Activated naive CD4-positive, alpha-beta T cell (primary cell): ENCODE results near the gene FAM83F.
"Not testable (repeated sequence)": the region's sequence is repeated elsewhere in the genome, so short reads cannot be mapped to it uniquely, and the experiment has no call there.

Experiments used
- DNase-seq, 4 experiments: peaks; one replicate each; lab custom pipeline; 2025; lab: John Stamatoyannopoulos, UW

FAM83F gene

DNA sequence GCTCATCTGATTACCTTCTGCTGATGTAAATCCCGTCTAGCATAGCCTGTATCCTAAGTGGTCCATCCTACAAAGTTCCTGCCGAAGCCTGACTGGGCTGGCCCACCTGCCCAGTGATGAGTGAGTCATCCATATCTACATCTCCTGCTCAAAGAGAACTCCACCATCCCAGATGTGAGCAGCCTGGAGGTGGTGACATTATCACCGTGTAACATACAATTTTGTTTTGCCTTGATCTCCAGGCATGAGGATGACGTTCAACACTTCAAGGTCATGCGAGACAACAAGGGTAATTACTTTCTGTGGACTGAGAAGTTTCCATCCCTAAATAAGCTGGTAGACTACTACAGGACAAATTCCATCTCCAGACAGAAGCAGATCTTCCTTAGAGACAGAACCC, 29.0 kb upstream of the FAM83F start:
- DNase-seq: no peak

DNA sequence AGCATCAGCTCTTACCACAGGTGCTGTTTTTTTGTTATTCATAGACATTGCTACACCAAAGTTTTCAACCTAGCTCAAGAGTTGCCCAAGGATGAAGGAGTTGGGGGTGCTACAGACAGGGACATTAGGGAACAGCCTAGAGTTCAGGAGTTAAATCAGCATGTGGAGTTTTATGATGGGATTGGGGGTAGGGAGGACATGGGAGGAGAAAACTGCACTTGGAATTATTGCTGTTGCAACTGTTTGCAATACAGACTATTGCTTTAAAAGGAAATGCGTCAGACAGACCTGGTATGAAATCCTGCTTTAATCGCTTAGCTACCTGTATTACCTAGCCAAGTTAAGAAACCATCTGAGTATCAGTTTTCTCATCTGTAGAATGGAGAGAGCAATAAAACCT, 28.3 kb upstream of the FAM83F start:
- DNase-seq: no peak

DNA sequence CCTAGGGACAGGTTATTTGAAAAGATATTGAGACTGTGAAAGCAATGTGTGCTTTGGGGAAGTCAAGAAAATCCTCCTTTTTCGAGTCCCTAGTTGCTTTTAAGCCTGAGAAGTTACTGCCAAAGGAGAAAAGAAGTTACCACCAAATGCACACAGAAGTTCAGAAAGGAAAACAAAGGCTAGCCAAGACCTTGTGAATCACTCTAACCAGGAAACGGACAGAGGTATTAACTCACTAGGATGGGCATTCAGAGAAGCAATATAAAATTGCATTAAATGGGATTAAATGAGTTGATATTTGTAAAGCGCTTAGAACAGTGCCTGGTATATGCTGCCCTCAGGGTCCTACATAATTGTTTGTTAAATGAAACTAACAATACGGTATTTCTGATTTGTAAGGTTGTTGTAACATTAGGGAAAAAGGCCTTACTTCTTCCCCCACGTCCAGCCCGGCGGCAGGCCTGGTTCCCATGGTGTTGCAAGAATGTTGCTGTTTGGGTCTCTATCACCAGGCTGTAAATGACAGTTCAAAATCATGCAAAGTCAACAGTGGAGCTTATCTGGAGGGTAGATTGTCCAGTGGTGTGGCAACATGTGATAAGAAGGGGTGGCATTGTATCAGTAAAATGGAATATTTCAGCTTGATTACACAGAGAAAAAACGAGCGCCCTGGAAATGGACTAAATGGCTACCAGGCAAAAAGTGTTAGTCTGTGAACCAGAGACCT, 27.5 kb upstream of the FAM83F start:
- no peak for DNase-seq

DNA sequence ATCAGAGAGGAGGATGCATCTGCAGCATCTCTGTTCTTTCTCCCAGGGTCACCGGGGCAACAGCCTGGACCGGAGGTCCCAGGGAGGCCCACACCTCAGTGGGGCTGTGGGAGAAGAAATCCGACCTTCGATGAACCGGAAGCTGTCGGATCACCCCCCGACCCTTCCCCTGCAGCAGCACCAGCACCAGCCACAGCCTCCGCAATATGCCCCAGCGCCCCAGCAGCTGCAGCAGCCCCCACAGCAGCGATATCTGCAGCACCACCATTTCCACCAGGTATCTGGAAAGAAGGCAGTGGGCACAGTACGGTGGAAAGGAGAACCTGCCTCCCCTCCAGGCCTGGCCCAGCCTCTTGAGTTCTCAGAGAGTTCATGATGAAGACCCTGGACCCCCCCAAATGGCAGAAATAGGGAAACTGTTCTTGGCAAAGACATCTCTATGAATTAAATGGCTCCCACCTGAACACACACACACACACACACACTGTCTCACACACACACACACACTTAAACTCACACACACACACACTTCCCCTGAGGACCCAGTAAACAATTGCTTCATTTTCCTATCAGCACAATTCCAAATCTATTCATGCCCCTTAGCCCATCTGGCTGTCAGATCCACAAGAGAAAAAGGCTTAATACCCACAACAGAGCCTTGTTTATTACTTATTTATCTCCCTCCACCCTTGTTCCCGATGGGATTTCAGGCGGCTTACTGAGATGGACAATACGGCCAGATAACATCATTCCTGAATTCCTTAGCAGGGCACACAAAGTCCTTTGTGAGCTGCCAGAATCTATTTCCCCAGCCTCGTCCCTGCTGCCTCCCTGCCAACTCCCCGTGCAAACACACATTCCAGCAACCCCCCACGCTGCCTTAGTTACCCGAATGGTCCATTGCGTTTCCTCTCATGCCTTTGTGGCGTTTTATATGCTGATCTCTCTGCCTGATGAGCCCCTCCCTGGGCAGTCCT, 26.5 kb upstream of the FAM83F start:
- DNase-seq: no peak

DNA sequence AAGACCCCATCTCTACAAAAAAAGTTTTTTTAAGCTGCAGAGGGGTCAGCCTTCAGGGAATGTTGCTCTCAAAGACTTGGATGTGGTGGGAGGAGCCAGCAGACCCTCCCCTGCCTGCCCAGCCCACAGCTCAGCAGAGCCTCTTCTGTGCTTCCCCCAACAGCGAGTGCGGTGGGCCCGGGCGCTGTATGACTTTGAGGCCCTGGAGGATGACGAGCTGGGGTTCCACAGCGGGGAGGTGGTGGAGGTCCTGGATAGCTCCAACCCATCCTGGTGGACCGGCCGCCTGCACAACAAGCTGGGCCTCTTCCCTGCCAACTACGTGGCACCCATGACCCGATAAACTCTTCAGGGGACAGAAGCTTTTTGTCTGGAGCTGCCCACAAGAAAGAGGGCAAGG, 24.0 kb upstream of the FAM83F start:
- DNase-seq: no peak

DNA sequence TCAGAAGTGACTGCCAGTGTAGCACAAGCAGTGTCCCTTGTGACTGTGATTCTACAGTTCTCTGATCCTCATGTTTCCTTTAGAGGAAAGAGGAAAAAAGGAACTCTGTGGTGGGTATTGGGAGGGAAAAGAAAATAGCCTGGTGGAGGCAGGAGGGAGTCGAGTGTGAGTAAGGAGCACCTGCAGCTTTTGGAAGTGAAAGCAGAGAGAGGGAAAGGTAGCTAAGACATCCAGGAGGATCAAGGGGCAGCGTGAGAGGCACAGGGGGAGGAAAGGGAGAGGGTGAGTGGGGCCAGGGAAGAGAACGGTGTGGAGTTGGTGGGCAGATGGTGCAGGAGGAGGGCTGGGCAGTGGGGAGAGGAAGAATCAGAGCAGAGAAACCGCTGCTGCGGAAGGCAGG, 22.1 kb upstream of the FAM83F start:
- no peak for DNase-seq

DNA sequence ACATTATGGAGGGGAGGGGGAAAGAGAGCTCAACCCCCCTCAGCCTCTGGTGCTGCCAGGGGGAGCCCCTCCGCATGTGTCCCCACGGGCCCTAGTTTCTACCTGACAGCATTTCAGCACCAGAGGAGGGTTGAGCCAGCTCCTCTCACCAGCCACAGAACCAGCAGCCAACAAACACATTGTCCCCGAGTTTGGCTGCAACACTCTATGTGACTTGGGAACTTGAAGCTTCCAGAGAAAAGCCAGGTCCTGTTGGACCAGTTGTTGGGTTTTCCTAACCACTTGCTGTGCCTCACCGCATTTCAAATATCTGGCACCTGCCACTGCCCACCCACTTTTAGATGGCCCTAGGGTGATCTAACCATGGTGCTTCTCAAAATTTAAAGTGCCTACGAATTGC, 21.1 kb upstream of the FAM83F start:
- DNase-seq: no peak

DNA sequence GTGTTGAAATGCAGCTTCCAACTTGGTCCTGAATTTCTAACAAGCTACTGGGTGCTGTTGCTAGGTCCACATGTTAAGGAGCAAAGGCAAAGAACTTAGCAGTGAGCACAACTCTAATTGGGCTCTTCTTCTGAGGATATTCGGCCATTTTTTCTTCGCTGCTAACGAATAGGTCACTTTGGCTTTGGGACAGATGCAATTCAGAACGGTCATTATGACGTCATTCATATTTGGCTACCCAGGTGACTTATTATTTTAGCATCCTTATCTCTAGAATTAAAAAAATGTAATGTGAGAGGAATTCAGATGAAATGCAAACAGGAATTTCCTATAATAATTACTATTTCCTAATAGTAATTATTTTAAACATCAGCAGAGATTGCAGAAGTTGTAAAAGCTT, 20.7 kb upstream of the FAM83F start:
- no peak for DNase-seq

DNA sequence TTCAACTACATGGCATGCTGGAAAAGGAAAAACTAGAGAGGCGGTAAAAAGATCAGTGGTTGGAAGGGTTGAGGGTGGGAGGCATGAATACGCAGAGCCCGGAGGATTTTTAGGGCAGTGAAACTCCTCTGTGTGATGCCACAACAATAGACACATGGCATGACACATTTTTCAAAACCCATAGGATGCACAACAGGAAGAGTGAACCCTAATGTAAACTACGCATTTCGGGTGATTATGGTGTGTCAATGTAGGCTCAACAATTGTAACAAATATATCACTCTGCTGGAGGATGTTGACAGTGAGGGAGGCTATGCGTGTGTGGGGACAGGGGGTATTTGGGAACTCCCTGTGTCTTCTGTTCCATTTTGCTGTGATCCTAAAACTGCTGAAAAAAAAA, 15.7 kb upstream of the FAM83F start:
- DNase-seq: no peak

DNA sequence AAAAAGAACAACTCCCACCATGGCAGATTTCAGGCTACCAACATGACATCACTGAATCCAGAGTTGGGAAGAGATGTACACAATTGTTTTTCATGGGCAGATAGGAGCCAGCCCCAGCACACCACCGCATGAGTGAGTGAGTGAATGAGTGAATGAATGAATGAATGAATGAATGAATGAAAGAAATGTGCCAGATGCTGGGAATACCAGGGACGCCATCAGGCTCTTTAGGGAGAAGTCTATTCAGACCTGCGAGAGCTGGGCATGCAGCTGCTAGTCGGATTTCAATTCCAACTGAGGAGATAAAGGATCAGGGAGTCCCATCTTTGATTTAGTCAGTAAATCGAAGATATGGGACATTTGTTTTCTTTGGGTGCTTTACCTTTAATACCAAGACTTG, 15.3 kb upstream of the FAM83F start:
- no peak for DNase-seq

DNA sequence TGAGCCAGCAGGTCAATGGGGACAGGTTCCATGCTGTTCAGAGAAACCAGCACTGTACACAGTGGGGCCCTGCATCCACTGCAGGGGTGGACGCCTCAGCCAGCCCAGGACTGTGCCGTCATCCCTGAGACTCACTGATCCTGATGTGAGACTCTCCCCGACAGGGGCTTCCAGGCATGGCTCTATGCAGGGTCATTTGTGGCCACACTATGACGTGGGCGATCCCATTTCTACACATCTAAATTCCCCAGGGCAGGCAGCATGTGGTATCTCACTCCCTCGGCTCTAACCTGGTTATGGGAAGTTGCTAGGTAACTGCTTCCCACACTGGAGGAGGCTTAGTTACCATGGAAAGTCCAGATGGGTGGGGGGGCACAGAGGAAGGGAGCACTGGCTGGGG, 14.2 kb upstream of the FAM83F start:
- no peak for DNase-seq

DNA sequence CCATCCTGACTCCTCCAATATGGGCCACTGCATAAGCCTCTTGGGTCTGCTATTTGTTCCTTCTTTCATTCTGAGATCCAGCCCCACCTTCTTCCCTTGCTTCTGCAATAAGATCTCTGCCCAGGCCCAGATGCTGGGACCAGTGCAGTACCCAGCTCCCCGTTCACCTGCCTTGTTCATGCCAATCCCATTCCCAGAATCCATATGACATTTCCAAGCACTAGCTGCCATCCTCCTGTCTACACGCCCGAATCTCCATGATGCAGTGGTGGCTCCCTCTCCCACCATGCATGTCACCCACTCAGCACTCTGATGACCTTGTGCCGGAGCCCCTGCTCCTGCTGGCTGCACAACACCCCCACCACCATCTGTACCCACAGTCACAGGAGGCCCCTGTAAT, 11.4 kb upstream of the FAM83F start:
- no peak for DNase-seq

DNA sequence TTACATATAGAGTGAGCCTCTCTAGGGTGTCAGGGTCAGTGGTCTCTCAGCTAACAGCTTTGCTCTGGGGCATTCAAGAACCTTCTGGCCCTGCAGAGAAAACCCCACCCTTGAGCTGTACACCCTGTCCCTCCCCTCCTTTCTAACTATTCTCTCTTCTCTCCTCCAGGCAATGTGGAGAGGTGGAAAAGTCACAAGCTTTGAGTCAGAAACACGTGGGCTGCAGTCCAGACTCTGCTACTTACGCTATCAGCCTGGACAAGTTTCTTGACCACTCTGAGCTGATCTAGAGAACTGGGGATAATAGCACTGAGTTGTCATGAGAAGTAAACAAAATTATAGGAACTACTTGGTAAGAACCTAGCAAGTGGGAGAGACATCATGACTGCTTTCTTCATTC, 10.7 kb upstream of the FAM83F start:
- no peak for DNase-seq

DNA sequence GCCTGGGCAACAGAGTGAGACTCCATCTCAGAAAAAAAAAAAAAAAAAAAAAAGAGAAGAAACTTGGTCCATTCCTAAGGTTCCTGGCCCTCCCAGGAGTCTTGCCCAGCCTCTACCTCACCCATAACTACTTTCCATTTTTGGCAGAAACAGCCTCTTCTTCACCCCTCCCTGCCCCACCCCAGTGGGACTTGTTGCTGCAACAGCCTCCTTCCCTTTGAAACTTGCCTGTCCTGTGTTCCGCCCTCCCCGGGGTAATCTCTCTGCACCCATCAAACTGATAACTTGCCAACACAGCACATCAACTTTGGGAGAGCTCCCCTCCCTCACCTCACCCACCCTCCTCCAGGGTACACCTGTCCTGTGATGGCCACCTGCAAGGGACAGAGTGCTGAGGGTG, 10.0 kb upstream of the FAM83F start:
- no peak for DNase-seq

DNA sequence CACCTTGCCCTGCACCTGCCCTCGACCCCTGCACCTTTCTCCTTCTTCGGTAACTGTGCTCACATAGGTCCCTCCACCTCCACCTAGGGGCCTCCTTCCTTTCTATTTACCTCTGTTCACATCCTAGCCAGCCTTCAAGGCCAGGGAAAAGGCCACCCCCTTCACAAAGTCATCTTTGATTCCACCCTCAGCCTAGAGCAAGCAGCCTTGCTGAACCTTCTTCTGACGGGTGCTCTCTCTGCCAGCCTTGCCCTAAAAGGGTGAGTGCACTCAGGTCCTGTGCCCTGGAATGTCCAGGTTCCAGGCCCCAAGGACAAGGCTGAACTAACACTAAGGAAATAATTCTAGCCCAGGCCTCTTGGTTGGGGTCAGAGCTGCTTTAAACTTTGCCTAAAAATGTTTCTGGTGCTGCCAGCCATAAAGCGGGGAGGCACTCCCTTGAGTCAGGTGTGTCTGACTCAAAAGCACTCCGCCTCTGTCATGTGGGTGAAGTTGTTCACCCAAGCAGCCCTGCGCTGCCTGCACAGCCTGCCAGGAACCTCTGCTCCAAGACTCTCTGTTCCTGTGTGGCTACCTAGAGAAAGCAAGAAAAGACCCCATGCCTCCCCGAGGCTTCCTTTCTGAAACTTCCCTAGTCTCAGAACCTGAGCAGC, 9.2 kb upstream of the FAM83F start:
- DNase-seq: peak in 1 of 4 experiments; percentile 19

DNA sequence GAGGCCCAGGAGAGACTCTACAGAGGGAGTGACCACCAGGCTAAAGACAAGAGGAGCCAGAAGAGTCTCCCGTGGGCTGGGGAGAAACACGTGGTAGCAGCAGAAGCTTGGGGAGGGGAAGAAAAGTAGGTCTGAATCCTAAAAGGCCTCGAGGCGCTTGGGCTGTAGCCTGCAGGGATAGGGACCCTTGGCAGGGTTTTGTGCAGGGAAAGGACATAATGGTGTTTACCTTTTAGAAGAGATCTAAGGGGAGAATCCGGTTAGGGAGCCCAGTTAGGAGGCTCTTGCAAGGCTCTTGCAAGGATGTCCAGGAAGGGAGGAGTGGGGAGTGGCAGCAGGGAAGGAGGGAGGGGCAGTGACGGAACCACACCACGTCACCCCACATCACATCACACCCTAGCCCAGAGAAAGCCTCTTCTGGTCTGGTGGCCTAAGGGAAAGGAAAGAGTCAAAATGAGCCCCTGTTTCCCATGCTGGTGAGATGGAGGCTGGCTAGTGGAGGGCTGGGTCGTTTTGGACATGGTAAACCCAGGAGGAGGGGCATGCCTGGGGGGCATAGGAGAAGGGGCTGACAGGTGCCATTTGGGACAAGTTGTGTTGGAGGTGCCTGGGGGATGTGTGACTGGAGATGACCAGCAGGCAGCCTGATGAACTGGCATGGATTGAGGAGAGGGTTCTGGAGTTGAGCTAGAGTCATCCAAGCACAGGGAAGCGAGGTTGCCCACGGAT, 6.2 kb upstream of the FAM83F start:
- DNase-seq: no peak

DNA sequence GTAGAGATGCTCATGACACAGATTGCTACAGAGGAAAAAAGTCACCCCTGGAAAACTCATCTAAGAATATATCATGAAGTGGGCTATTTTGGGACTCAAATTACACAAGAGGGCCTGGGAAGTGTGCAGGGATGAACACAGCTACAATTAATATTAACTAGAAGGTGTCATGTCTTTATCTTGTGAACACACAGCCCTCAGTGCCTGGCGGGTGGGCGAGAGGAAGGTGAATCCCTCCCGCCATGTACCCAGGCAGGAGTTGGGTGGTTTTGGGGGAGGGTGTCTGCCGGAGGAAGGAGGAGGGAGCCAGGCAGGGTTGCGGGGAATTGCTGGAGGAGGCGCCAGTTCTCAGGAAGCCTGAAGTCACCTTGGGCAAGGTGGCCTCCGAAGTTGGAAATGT, 5.1 kb upstream of the FAM83F start:
- no peak for DNase-seq

DNA sequence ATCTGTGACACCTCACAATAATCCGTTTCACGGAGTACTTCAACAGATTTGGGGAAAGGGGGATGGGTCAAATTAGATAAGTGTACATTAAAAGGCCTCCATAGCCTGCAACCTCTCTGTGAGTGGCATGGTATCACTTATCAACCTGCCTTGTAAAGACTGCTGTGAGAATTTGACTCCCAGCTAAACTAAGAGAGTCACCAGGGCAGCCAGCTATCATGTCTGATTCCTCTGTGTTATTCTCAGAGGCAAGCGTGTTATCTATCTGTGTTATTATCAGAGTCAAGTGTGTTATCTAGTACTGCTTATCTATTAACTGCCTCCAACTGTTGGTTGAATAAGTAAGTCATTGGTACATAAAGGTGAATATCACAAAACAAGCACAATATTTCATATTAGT, 4.1 kb upstream of the FAM83F start:
- no peak for DNase-seq

DNA sequence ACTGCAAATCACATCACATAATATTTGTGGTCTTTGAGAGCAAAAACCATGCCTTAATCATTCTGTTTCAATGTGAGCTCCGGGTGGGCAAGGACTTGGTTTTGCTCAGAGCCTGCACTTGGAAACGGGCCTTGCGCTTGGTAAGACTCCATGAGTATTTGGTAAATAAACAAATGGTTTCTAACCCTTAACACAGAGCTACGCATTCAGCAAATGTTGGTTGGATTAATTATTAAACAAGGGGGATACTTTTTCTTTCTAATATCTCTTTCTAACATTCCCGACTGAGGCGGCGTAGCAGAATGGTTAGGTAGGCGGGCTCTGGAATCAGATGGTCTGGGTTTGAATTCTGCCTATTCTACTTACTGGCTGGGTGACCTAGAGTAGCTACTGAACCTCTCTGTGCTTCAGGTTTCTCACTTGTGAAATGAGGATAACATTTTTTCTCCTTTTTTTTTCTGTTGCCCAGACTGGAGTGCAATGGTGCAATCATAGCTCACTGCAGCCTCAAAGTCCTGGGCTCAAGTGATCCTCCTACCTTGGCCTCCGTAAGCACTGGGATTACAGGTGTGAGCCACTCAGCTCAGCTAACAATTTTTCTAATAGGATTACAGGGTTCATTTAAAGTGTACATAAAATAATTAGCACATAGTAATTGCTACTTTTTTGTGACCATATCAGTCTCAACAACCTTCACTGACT, 3.4 kb upstream of the FAM83F start:
- no peak for DNase-seq

DNA sequence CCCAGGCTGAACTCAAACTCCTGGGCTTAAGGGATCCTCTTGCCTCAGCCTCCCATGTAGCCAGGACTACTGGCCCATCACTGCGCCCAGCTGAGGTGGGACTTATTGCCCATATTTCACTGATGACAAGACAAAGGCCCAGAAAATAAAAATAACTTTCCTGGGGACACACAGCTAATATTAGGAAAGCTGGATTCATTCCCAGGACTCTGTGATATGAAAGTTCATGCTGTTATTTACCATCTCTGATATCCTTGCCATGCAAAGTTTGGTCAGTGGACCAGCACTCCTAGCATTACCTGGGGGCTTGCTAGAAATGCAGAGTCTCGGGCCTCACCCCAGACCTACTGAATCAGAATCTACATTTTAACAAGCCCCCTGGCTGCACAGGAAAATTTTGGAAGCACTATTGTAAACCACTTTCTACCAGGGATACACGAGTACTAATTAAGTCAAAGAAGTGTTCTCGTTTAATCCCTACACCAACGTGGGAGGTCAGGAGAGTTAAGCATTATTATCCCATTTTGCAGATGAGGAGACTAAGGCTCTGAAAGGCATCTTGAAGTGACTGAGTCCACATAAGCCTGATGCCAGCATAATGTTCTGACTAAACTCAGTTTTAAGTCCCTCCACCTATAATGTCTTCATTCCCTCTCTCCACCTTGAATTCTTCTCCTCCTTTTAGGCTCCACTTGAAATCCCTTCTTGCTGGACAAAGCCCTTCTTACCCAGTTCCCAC, 2.5 kb upstream of the FAM83F start:
- no peak for DNase-seq

DNA sequence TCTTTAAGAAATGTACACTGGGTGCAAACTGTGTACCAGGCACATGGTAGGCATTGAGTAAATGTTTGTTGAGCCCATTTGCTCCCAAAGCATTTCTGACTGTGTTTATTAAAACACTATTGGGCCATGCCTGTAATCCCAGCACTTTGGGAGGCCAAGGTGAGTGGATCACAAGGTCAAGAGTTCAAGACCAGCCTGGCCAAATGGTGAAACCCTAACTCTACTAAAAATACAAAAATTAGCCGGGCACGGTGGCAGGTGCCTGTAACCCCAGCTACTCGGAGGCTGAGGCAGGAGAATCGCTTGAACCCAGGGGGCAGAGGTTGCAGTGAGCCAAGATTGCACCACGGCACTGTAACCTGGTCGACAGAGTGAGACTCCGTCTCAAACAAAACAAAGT, 1.9 kb upstream of the FAM83F start:
- not testable (repeated sequence) for DNase-seq
